ENCODE measurements around the gene NHLRC4. TPM values are rescaled to one million over a fixed set of nuclear protein-coding genes. Genes with fewer than 3 reads are reported as not detected.

NHLRC4 gene
- total RNA-seq, 1 experiment from 2014 or later: 3.7 TPM

- H3K9me3 ChIP-seq (ENCODE audit: low read length): no peaks in the 10 kb centered on the region
- H3K27ac ChIP-seq (ENCODE audit: low read length): no peak overlapping the region
- H3K4me1 ChIP-seq (ENCODE audit: low read length): no peaks in the 10 kb centered on the region
- H4K20me1 ChIP-seq (ENCODE audit: insufficient read depth, low read depth, low read length): 0 out of 2 replicates have a peak, but pooled peaks cover under 1% of the 10 kb centered on the region
- no peak overlapping the region for H3K4me3 ChIP-seq (ENCODE audit: low read length)
- H3K36me3 ChIP-seq (ENCODE audit: insufficient read depth, low read length): no peaks in the 10 kb centered on the region
- DNase-seq: no peak
- H3K9ac ChIP-seq (ENCODE audit: low read length): no peak overlapping the region
- H3K79me2 ChIP-seq (ENCODE audit: low read length): peaks cover 9% of the 10 kb centered on the region
- no peaks in the 10 kb centered on the region for H3K27me3 ChIP-seq (ENCODE audit: low read length)
- no peak overlapping the region for H3K4me2 ChIP-seq (ENCODE audit: low read depth, low read length, poor library complexity, severe bottlenecking)
- no peaks in the 10 kb centered on the region for H3K9me2 ChIP-seq (replicated peaks; ENCODE audit: insufficient read depth, low read length)
- H2AFZ ChIP-seq (ENCODE audit: low read length): no peak overlapping the region
These were observed 19.7 kb upstream of the NHLRC4 start for GRCh38 chr16:546909-547770.

GRCh38 chr16:548586-548985 lies 18.2 kb upstream of the NHLRC4 start:
- H3K4me3 ChIP-seq (ENCODE audit: low read length): no peak overlapping the region
- H3K9me3 ChIP-seq (ENCODE audit: low read length): no peaks in the 10 kb centered on the region
- no peaks in the 10 kb centered on the region for H3K27me3 ChIP-seq (ENCODE audit: low read length)
- H3K36me3 ChIP-seq (ENCODE audit: insufficient read depth, low read length): no peaks in the 10 kb centered on the region
- DNase-seq: no peak
- no peak overlapping the region for H3K27ac ChIP-seq (ENCODE audit: low read length)
- no peaks in the 10 kb centered on the region for H3K79me2 ChIP-seq (ENCODE audit: low read length)
- no peak overlapping the region for H3K9ac ChIP-seq (ENCODE audit: low read length)
- no peaks in the 10 kb centered on the region for H3K9me2 ChIP-seq (replicated peaks; ENCODE audit: insufficient read depth, low read length)
- no peaks in the 10 kb centered on the region for H3K4me1 ChIP-seq (ENCODE audit: low read length)
- 0 out of 2 replicates have a peak, but pooled peaks cover 4% of the 10 kb centered on the region for H4K20me1 ChIP-seq (ENCODE audit: insufficient read depth, low read depth, low read length)
- no peak overlapping the region for H2AFZ ChIP-seq (ENCODE audit: low read length)
- no peak overlapping the region for H3K4me2 ChIP-seq (ENCODE audit: low read depth, low read length, poor library complexity, severe bottlenecking)

GRCh38 chr16:549544-550263 lies 17.1 kb upstream of the NHLRC4 start:
- Histone ChIP-seq H3K4me1 (ENCODE audit: low read length) (no peaks in the 10 kb centered on the region), H3K9me2 (replicated peaks; ENCODE audit: insufficient read depth, low read length) (no peaks in the 10 kb centered on the region), H3K27ac (ENCODE audit: low read length) (no peak overlapping the region), H4K20me1 (ENCODE audit: insufficient read depth, low read depth, low read length) (0 out of 2 replicates have a peak, but pooled peaks cover 6% of the 10 kb centered on the region), H3K36me3 (ENCODE audit: insufficient read depth, low read length) (no peaks in the 10 kb centered on the region), H3K4me2 (ENCODE audit: low read depth, low read length, poor library complexity, severe bottlenecking) (no peak overlapping the region), H3K4me3 (ENCODE audit: low read length) (no peak overlapping the region), H2AFZ (ENCODE audit: low read length) (no peak overlapping the region), H3K27me3 (ENCODE audit: low read length) (no peaks in the 10 kb centered on the region), H3K79me2 (ENCODE audit: low read length) (no peaks in the 10 kb centered on the region), H3K9me3 (ENCODE audit: low read length) (no peaks in the 10 kb centered on the region), H3K9ac (ENCODE audit: low read length) (no peak overlapping the region)
- DNase-seq: no peak

- H3K27me3 ChIP-seq (ENCODE audit: low read length): no peaks in the 10 kb centered on the region
- H3K4me2 ChIP-seq (ENCODE audit: low read depth, low read length, poor library complexity, severe bottlenecking): no peak overlapping the region
- no peak overlapping the region for H3K4me3 ChIP-seq (ENCODE audit: low read length)
- H3K4me1 ChIP-seq (ENCODE audit: low read length): no peaks in the 10 kb centered on the region
- no peaks in the 10 kb centered on the region for H3K79me2 ChIP-seq (ENCODE audit: low read length)
- no peaks in the 10 kb centered on the region for H3K9me2 ChIP-seq (replicated peaks; ENCODE audit: insufficient read depth, low read length)
- no peaks in the 10 kb centered on the region for H3K36me3 ChIP-seq (ENCODE audit: insufficient read depth, low read length)
- H3K9me3 ChIP-seq (ENCODE audit: low read length): no peaks in the 10 kb centered on the region
- no peak overlapping the region for H3K27ac ChIP-seq (ENCODE audit: low read length)
- no peak overlapping the region for H3K9ac ChIP-seq (ENCODE audit: low read length)
- no peak overlapping the region for H2AFZ ChIP-seq (ENCODE audit: low read length)
- 0 out of 2 replicates have a peak, but pooled peaks cover 6% of the 10 kb centered on the region for H4K20me1 ChIP-seq (ENCODE audit: insufficient read depth, low read depth, low read length)
- DNase-seq: no peak
These were observed 15.6 kb upstream of the NHLRC4 start for GRCh38 chr16:551210-551609.

GRCh38 chr16:552171-552570 lies 14.6 kb upstream of the NHLRC4 start:
- no peak overlapping the region for H3K4me2 ChIP-seq (ENCODE audit: low read depth, low read length, poor library complexity, severe bottlenecking)
- peaks cover 8% of the 10 kb centered on the region for H3K4me1 ChIP-seq (ENCODE audit: low read length)
- H3K9me2 ChIP-seq (replicated peaks; ENCODE audit: insufficient read depth, low read length): no peaks in the 10 kb centered on the region
- no peaks in the 10 kb centered on the region for H3K79me2 ChIP-seq (ENCODE audit: low read length)
- no peak for DNase-seq
- H3K27me3 ChIP-seq (ENCODE audit: low read length): no peaks in the 10 kb centered on the region
- no peak overlapping the region for H3K27ac ChIP-seq (ENCODE audit: low read length)
- H4K20me1 ChIP-seq (ENCODE audit: insufficient read depth, low read depth, low read length): 0 out of 2 replicates have a peak, but pooled peaks cover 6% of the 10 kb centered on the region
- no peak overlapping the region for H3K9ac ChIP-seq (ENCODE audit: low read length)
- H3K36me3 ChIP-seq (ENCODE audit: insufficient read depth, low read length): no peaks in the 10 kb centered on the region
- H3K9me3 ChIP-seq (ENCODE audit: low read length): no peaks in the 10 kb centered on the region
- H3K4me3 ChIP-seq (ENCODE audit: low read length): no peak overlapping the region
- no peak overlapping the region for H2AFZ ChIP-seq (ENCODE audit: low read length)

GRCh38 chr16:553601-554296 lies 13.1 kb upstream of the NHLRC4 start:
- H3K79me2 ChIP-seq (ENCODE audit: low read length): no peaks in the 10 kb centered on the region
- H3K9me3 ChIP-seq (ENCODE audit: low read length): no peaks in the 10 kb centered on the region
- 0 out of 2 replicates have a peak, but pooled peaks cover 6% of the 10 kb centered on the region for H4K20me1 ChIP-seq (ENCODE audit: insufficient read depth, low read depth, low read length)
- no peaks in the 10 kb centered on the region for H3K36me3 ChIP-seq (ENCODE audit: insufficient read depth, low read length)
- H3K4me1 ChIP-seq (ENCODE audit: low read length): peaks cover 23% of the 10 kb centered on the region
- H3K27me3 ChIP-seq (ENCODE audit: low read length): no peaks in the 10 kb centered on the region
- no peak overlapping the region for H3K4me2 ChIP-seq (ENCODE audit: low read depth, low read length, poor library complexity, severe bottlenecking)
- H3K9me2 ChIP-seq (replicated peaks; ENCODE audit: insufficient read depth, low read length): no peaks in the 10 kb centered on the region
- H2AFZ ChIP-seq (ENCODE audit: low read length): no peak overlapping the region
- peak; percentile 44 for DNase-seq
- no peak overlapping the region for H3K4me3 ChIP-seq (ENCODE audit: low read length)
- H3K27ac ChIP-seq (ENCODE audit: low read length): no peak overlapping the region
- no peak overlapping the region for H3K9ac ChIP-seq (ENCODE audit: low read length)

- Histone ChIP-seq H2AFZ (ENCODE audit: low read length) (no peak overlapping the region), H3K27ac (ENCODE audit: low read length) (no peak overlapping the region), H3K9me2 (replicated peaks; ENCODE audit: insufficient read depth, low read length) (no peaks in the 10 kb centered on the region), H3K4me3 (ENCODE audit: low read length) (no peak overlapping the region), H3K79me2 (ENCODE audit: low read length) (no peaks in the 10 kb centered on the region), H3K9ac (ENCODE audit: low read length) (no peak overlapping the region), H3K9me3 (ENCODE audit: low read length) (no peaks in the 10 kb centered on the region), H3K36me3 (ENCODE audit: insufficient read depth, low read length) (no peaks in the 10 kb centered on the region), H4K20me1 (ENCODE audit: insufficient read depth, low read depth, low read length) (0 out of 2 replicates have a peak, but pooled peaks cover 8% of the 10 kb centered on the region), H3K4me1 (ENCODE audit: low read length) (peaks cover 28% of the 10 kb centered on the region), H3K27me3 (ENCODE audit: low read length) (no peaks in the 10 kb centered on the region), H3K4me2 (ENCODE audit: low read depth, low read length, poor library complexity, severe bottlenecking) (no peak overlapping the region)
- DNase-seq: no peak
These were observed 12.5 kb upstream of the NHLRC4 start for GRCh38 chr16:554297-554621.

Measured in Karpas-422 (cell line).